HG03520 (cell line): ENCODE data around the gene OSBPL10.
"Not testable (repeated sequence)": the region's sequence is repeated elsewhere in the genome, so short reads cannot be mapped to it uniquely, and the experiment has no call there.

ENCODE experiments used
- ATAC-seq: cut with Tn5 transposase; IDR thresholded peaks from one replicate; pipeline ENCODE4 v1.9.1; 2021; ENCODE audit warnings: mild to moderate bottlenecking, moderate library complexity; ENCODE audit not compliant: unreplicated experiment

The OSBPL10 gene

GRCh38 chr3:31896026-31896425, 85.0 kb downstream of the OSBPL10 start:
- no peak for ATAC-seq

DNA sequence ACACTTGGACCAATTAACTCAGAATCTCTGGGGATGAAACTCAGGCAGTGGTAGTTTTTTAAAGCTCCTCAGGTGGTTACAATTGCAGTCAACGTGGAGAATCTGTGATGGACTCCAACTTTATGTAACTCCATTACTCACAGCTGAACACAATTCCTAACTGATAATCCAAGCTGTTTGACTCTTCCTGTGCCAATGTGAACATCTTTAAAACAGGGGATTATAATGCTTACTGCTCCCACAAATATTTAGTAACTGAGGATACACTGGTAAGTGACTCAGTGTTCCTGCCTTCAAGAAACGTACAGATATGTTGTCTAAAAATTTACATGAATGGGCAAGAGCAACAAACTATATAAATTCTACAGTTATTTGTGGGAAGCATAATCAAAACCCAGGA, 85.6 kb downstream of the OSBPL10 start:
- no peak for ATAC-seq

DNA sequence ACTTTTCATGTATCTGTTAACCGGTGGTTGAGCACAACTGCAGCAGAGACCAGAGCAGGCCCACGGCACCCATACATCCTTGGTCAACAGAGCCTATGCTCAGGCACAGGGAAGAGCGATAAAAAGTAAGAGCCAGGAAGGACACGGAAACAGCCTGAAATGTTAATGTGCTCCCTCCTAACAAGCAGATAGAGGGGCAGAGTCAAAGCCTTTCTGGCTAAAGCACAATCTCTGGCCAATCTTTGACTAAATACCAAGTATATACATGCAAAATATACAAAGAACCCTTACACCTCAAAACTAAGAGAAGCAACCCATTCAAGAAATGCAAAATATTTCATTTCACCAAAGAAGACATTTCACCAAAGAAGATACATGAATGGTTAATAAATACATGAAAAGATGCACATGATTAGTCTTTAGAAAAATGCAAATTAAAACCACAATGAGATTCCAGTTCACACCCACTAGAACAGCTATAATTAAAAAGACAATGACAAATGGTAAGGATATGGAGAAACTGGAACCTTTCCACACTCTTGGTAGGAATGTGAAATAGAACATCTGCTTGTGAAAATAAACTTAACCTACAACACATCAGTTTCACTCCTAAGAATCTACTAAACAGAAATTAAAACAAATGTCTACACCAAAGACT, 88.0 kb downstream of the OSBPL10 start:
- ATAC-seq = no peak

- ATAC-seq = no peak
Measured at GRCh38 chr3:31892500-31892899, 88.6 kb downstream of the OSBPL10 start.

- no peak for ATAC-seq
Measured at GRCh38 chr3:31891876-31892455, 89.1 kb downstream of the OSBPL10 start.

- no peak for ATAC-seq
Measured at GRCh38 chr3:31890742-31891469, 90.2 kb downstream of the OSBPL10 start.

DNA sequence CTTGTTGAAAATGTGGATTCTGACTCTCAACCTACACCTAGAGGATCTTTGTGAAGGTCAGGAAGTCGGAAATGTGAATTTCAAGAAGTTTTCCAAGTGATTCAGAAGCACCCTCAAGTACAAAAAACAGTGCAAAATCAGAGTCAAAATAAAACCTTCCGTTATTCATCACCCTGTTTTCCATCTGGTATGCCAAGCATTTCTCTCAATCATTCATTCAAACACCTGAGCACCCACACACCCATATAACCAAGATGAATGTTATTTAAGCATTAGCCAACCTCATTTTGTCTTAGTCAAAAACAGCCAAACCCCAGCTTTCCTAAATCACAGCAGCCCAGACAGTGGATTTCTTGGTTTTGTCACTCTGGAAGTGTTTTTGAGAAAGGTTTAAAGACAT, 91.1 kb downstream of the OSBPL10 start:
- no peak for ATAC-seq

DNA sequence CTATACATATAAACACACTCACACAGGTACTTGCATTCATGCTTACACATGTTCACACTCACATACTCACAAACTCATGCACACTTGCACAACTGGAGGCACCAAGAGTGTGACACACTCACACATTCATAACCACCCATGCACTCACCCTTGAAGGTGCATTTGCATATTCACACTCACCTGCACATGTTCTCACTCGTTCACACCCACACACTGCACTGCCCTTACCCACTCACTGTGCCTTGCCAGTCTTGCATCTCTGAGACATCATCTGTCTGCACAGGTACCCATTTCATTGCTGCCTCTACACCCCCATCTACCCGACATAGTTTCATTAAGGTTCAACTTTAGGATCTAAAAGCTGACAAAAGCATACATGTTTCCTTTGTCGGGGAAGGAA, 95.8 kb downstream of the OSBPL10 start:
- no peak for ATAC-seq

GRCh38 chr3:31884251-31884650, 96.8 kb downstream of the OSBPL10 start:
- ATAC-seq = no peak

- no peak for ATAC-seq
Measured at GRCh38 chr3:31882895-31883294, 98.2 kb downstream of the OSBPL10 start.

- no peak for ATAC-seq
Measured at GRCh38 chr3:31882431-31882830, 98.6 kb downstream of the OSBPL10 start.

DNA sequence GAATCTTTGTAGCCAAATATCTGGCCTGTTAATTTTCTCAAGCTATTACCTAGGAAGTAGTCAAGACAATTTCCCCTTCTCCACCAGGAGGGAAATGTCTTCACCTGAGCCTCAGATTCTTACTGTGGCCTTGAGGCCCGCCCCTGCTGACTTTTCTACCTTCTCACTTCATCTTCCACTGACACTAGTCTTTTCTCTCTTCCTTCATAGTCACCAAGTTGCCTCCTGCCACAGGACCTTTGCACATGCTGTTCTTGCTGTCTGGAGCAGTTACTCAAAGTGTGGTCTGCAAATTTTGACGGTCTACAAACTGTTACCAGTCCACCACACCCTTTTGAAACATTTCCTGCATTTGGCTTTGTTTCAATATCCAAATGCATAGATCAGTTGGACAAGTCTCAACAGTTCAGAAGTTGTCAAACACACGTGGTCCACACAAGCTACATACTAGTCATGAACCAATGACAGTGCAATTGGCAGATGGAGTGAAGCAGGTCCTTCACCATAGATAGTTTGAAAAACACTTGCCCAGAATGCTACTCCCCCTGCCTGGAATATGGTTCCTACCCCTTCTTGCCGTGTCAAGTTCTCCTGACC, 100.5 kb downstream of the OSBPL10 start:
- no peak for ATAC-seq

GRCh38 chr3:31880020-31880419, 101.0 kb downstream of the OSBPL10 start:
- no peak for ATAC-seq

DNA sequence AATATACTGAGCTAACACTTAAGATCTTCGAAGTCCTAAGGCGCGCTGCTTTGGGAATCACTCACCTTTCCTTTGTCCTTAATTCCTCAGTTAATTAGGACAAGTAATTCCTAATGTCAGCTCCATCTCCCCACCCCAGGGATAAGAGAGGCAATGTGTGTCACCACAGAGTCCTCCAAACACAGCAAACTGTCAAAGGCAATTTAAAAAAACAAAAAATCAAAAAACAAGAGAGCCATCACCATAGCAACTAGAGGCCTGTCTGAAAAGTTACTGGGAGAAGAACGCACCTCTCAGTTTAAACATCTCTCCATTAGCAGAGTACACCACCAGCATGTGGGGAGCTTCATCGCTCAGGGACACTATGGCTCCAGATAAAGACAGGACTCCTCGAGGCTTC, 101.7 kb downstream of the OSBPL10 start:
- ATAC-seq = no peak

- no peak for ATAC-seq
Measured at GRCh38 chr3:31878231-31878838, 102.7 kb downstream of the OSBPL10 start.

DNA sequence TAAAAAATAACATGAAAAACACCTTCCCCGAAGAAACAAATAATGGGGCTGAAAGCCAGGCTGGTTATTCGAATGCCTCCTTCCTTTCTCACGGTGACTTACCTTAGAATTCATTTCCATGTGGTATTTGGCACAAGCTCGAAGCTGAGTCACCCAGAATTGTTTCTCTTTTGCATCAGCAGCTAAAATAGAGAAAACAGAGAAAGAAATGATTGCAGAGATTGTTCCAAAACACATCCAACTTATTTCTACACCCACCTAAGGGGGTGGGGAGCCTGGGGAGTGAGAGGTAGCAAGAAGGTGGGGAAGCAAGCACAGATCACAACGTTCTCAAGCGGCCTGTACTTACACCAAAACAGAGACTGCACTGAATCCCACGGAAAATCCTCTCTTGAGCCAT, 104.7 kb downstream of the OSBPL10 start:
- ATAC-seq = no peak

- ATAC-seq = no peak
Measured at GRCh38 chr3:31875437-31875836, 105.6 kb downstream of the OSBPL10 start.

- no peak for ATAC-seq
Measured at GRCh38 chr3:31873254-31873820, 107.7 kb downstream of the OSBPL10 start.

DNA sequence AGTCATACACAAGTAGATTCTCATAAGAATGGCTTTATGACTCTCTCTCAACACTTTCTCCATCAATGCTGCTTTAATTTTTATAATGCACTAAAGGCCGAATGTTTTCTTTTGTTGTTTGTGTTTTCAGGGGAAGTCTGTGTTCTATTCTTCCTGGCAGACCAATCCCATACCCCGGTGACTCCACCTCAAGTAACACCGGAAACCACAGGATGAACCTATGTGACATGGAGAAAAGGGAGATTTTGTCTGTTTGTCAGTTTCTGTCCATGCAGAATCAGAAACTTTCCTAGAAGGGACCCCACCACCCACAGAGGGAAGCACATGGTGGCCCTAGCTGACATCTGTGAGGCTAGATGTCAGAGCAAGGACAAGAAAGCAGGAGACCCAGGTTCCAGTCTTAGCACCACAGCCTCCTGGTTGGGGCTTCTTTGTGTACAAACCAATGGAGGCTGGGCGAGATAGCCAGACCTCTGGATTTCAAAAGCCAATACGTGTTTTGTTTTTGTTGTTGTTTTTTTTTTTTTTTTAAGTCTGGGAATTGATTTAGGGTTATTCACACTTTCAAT, 109.0 kb downstream of the OSBPL10 start:
- ATAC-seq = no peak

DNA sequence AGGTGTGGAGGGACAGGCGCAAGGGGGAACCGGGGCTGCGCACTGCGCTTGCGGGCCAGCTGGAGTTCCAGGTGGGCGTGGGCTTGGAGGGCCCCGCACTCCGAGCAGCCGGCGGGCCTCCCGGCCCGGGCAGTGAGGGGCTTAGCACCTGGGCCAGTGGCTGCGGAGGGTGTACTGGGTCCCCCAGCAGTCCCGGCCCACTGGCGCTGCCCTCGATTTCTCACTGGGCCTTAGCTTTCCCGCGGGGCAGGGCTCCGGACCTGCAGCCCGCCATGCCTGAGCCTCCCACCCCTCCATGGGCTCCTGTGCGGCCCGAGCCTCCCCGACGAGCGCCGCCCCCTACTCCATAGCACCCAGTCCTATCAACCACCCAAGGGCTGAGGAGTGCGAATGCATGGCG, 111.0 kb downstream of the OSBPL10 start:
- ATAC-seq = not testable (repeated sequence)

DNA sequence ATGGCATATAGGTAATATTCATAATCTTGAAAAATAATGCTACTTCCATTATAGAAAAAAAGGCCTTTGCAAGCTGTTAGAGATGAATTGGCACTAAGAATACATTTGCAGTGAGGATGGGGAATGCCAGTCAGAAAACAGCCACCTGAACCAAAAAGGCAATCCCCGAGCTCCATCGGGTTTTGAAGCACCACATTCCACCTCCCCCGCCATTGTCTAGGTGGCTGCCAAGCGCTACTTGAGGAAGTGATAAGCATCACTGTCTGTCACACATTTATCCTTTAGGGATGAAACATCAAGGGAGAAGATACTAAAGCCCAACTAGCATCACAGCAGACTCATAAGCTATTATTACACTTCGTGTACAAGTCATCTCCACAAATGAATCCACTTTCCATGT, 112.8 kb downstream of the OSBPL10 start:
- no peak for ATAC-seq
